ENCODE data around the gene TNNT1. TPM values are rescaled to one million over a fixed set of nuclear protein-coding genes. Genes with fewer than 3 reads are reported as not detected.

Gene TNNT1
- total RNA-seq, 6 donors from 2014 or later = 1.3 to 31.2 (median 2.4) TPM; not detected in 1

DNA sequence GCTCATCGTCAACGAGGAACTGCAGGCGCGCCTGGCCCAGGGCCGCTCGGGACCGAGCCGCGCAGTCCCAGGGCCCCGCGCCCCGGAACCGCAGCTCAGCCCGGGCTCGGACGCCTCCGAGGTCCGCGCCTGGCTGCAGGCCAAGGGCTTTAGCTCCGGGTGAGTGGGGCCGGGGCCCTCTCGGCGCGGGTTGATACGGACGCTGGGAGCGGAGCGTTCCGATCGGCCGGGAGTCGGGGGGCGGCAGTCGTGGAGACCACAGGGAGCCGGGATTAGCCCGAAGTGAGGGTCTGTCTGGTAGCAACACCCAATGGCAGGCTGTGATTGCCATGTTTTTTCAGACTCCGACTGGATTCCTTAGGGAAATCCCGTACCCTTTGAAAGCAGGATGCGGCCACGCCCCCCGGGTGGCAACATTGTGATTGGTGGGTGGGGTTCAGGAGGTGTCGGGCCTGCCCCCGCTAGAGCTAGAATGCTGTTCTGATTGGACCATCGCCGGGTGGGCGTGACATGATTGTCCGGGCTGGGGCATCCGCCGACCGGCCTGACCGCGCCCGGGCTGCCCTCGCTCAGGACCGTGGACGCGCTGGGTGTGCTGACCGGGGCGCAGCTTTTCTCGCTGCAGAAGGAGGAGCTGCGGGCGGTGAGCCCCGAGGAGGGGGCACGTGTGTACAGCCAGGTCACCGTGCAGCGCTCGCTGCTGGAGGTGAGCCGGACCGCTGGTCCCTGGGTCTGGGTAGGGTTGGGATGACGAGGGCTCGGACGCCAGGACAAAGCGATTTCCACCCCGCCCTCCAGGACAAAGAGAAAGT is 62.1 kb downstream of the TNNT1 start:
- H3K27ac ChIP-seq = peak overlapping the region in 3 of 4 donors; percentile 19 to 35 (median 35)
- TF ChIP-seq, protein P1, sequence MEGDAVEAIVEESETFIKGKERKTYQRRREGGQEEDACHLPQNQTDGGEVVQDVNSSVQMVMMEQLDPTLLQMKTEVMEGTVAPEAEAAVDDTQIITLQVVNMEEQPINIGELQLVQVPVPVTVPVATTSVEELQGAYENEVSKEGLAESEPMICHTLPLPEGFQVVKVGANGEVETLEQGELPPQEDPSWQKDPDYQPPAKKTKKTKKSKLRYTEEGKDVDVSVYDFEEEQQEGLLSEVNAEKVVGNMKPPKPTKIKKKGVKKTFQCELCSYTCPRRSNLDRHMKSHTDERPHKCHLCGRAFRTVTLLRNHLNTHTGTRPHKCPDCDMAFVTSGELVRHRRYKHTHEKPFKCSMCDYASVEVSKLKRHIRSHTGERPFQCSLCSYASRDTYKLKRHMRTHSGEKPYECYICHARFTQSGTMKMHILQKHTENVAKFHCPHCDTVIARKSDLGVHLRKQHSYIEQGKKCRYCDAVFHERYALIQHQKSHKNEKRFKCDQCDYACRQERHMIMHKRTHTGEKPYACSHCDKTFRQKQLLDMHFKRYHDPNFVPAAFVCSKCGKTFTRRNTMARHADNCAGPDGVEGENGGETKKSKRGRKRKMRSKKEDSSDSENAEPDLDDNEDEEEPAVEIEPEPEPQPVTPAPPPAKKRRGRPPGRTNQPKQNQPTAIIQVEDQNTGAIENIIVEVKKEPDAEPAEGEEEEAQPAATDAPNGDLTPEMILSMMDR (IDR thresholded peaks at IDR 0.05) = peak in 1 of 6 experiments; percentile 7
- peak; percentile 48 to 54 for TF ChIP-seq POLR2AphosphoS5 (IDR thresholded peaks at IDR 0.05)
- no peak for TF ChIP-seq POLR2A (IDR thresholded peaks at IDR 0.05)
- no peak for TF ChIP-seq EP300 (IDR thresholded peaks at IDR 0.05)
- 10 to 32% methylated on average over 7 to 63 of the region's 74 CpGs for WGBS, 2 donors
- peak overlapping the region; percentile 24 to 50 (median 44) for H3K4me3 ChIP-seq
- ATAC-seq (ENCODE audit: low FRiP score in 2 of 2) = peak; percentile 82 to 83
- H3K9me3 ChIP-seq = no peaks in the 10 kb centered on the region
- H3K4me1 ChIP-seq = peaks cover 20 to 36% (median 33%) of the 10 kb centered on the region in 4 donors
- H3K27me3 ChIP-seq = peaks cover 0 to 27% (median 11%) of the 10 kb centered on the region in 4 donors
- H3K36me3 ChIP-seq = peaks cover 9 to 22% (median 17%) of the 10 kb centered on the region in 4 donors
- DNase-seq = peak; percentile 91

DNA sequence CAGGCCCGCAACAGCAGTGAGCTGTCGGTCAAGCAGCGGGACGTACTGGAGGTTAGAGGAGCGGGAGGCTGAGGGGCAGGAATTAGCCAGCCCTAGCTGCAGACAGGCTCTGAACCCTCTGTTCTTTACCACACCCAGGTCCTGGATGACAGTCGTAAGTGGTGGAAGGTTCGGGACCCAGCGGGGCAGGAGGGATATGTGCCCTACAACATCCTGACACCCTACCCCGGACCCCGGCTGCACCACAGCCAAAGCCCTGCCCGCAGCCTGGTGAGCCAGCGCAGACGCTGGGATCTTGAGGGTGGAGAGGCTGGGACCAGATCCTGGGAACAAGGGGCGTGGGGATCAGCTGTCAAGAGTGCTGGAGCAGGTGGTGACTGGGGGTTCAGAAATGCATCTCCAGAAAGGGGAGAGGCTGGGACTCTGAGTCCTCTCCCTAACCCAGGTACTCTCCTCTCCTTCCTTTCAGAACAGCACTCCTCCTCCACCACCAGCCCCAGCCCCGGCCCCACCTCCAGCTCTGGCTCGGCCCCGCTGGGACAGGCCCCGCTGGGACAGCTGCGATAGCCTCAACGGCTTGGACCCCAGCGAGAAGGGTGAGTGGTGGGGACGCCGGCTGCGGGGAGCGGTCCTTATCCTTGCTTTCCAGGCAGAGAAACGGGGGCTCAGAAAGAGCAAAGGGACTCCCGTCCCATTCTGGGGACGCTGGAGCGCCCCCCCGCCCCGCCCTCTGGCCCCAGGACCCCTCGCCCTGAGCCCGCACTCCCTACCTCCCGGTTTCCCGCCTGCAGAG is 62.9 kb downstream of the TNNT1 start:
- ATAC-seq (ENCODE audit: low FRiP score in 2 of 2) (no peak), DNase-seq (peak in 1 of 2 donors; percentile 79)
- H3K4me3 ChIP-seq = peak overlapping the region in 3 of 4 donors; percentile 38 to 50 (median 50)
- H3K4me1 ChIP-seq = peaks cover 28 to 44% (median 41%) of the 10 kb centered on the region in 4 donors
- H3K9me3 ChIP-seq = no peaks in the 10 kb centered on the region
- 48 to 54% methylated on average over 23 to 35 of the region's 35 CpGs for whole genome bisulfite sequencing, 2 donors
- peaks cover under 1 to 14% (median 9%) of the 10 kb centered on the region in 4 donors for H3K36me3 ChIP-seq
- H3K27ac ChIP-seq = peak overlapping the region in 3 of 4 donors; percentile 19 to 35 (median 35)
- TF ChIP-seq, protein P1 (IDR thresholded peaks at IDR 0.05) = no peak
- TF ChIP-seq POLR2A (IDR thresholded peaks at IDR 0.05) (no peak), POLR2AphosphoS5 (IDR thresholded peaks at IDR 0.05) (no peak), EP300 (IDR thresholded peaks at IDR 0.05) (no peak)
- peaks cover 0 to 35% (median 16%) of the 10 kb centered on the region in 4 donors for H3K27me3 ChIP-seq

DNA sequence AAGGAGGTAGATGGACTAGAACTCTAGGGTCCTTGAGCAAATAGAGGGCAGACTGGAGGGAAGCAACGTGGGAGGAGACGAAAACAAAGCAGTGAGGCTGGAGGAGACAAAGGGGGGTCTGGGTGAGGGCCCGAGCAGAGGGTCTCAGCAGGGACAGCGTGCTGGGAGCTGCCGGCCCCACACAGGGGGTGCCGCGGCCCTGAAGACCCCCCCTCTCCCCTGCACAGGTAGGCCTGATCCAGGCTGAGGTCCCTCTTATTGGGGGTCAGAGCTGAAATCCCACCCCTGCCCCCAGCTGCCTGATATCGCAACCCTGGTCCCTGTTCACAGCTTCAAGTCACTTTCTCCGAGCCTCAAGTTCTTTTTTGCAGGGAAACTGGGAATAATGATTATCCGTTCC is 64.6 kb downstream of the TNNT1 start:
- Histone ChIP-seq H3K4me1 (peaks cover 39 to 60% (median 57%) of the 10 kb centered on the region in 4 donors), H3K27me3 (peaks cover 0 to 51% (median 17%) of the 10 kb centered on the region in 4 donors), H3K36me3 (peaks cover 0 to under 1% (median 0%) of the 10 kb centered on the region in 4 donors), H3K9me3 (no peaks in the 10 kb centered on the region), H3K27ac (no peak overlapping the region), H3K4me3 (no peak overlapping the region)
- 79 to 81% methylated on average over 10 of the region's 10 CpGs for WGBS, 2 donors
- ATAC-seq (ENCODE audit: low FRiP score in 2 of 2) = no peak
- TF ChIP-seq, protein P1 (IDR thresholded peaks at IDR 0.05) = no peak
- TF ChIP-seq EP300 (IDR thresholded peaks at IDR 0.05) = no peak
- no peak for TF ChIP-seq POLR2AphosphoS5 (IDR thresholded peaks at IDR 0.05)
- TF ChIP-seq POLR2A (IDR thresholded peaks at IDR 0.05) = no peak
- DNase-seq = no peak

DNA sequence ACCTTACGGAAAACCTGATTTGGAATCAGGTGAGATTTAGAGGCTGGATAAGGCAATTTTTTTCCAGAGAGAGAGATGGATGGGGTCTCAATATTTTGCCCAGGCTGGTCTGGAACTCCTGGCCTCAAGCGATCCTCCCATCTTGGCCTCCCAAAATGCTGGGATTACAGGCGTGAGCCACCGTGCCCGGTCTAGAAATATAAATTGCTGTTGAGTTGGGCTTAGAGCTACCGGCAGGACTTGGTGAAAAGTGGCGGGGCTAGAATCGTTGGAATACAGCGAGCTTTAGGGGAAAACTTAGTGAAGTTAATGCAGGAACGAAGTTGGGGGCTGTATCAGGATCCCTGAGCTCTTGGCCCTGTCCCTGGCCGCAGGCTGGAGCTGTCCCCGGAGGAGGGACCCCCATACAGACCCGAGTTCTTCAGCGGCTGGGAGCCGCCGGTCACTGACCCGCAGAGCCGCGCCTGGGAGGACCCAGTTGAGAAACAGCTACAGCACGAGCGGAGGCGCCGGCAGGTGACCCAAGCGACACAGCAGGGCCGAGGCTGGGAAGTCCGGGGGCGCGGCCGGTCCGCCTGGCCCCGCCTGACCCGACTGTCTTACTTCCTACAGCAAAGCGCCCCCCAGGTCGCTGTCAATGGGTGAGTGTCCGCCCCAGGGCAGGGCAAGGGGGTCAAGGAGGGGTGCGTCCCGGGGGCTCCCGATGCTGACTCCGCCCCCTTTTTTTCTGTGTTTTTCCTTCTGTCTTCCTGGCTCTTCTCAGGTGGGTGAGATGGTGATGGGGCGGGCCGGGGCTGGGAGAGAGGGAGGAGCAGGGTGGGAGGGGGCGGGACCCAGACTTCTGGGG is 65.8 kb downstream of the TNNT1 start:
- no peak overlapping the region for H3K27ac ChIP-seq
- DNase-seq (peak in 1 of 2 donors; percentile 85), ATAC-seq (ENCODE audit: low FRiP score in 2 of 2) (no peak)
- no peak overlapping the region for H3K4me3 ChIP-seq
- WGBS, 2 donors = 49 to 51% methylated on average over 30 to 41 of the region's 42 CpGs
- H3K27me3 ChIP-seq = peaks cover 0 to 51% (median 17%) of the 10 kb centered on the region in 4 donors
- H3K4me1 ChIP-seq = peaks cover 39 to 55% (median 53%) of the 10 kb centered on the region in 4 donors
- no peak for TF ChIP-seq EP300 (IDR thresholded peaks at IDR 0.05)
- TF ChIP-seq POLR2AphosphoS5 (IDR thresholded peaks at IDR 0.05) = no peak
- TF ChIP-seq, protein P1 (IDR thresholded peaks at IDR 0.05) = no peak
- TF ChIP-seq POLR2A (IDR thresholded peaks at IDR 0.05) = no peak
- H3K9me3 ChIP-seq = no peaks in the 10 kb centered on the region
- no peaks in the 10 kb centered on the region for H3K36me3 ChIP-seq

Data from upper lobe of left lung (tissue), 6 donors.